ENCODE data around the gene SLC47A1.

SLC47A1 gene

GRCh38 chr17:19546289-19547065, 12.8 kb downstream of the SLC47A1 start:
- peak; percentile 40; the same call in 1 of the 3 replicates for ATAC-seq
- no peak for TF ChIP-seq CREB5 (CRISPR knock-in tag; IDR thresholded peaks at IDR 0.05; ENCODE audit: low read depth)
- TF ChIP-seq PATZ1 (CRISPR knock-in tag; IDR thresholded peaks at IDR 0.05; ENCODE audit: borderline replicate concordance), result no peak
- TF ChIP-seq ZC3H10 (CRISPR knock-in tag; IDR thresholded peaks at IDR 0.05), result no peak
- TF ChIP-seq ZNF70 (CRISPR knock-in tag; IDR thresholded peaks at IDR 0.05), result no peak
- TF ChIP-seq POU6F1 (CRISPR knock-in tag; IDR thresholded peaks at IDR 0.05; ENCODE audit: borderline replicate concordance, low read depth), result no peak
- TF ChIP-seq CSDC2 (CRISPR knock-in tag; IDR thresholded peaks at IDR 0.05), result no peak
- no peak for TF ChIP-seq PPARA (CRISPR knock-in tag; IDR thresholded peaks at IDR 0.05; ENCODE audit: borderline replicate concordance)

GRCh38 chr17:19549746-19550623, 16.3 kb downstream of the SLC47A1 start:
- no peak for TF ChIP-seq ZNF565 (CRISPR knock-in tag; conservative IDR thresholded peaks at IDR 0.05; ENCODE audit: low read depth)
- no peak for TF ChIP-seq TCF4 (CRISPR knock-in tag; IDR thresholded peaks at IDR 0.05; ENCODE audit: borderline replicate concordance)
- no peak for TF ChIP-seq GLIS3 (CRISPR knock-in tag; IDR thresholded peaks at IDR 0.05)
- TF ChIP-seq ZC3H10 (CRISPR knock-in tag; IDR thresholded peaks at IDR 0.05), result no peak
- no peak for TF ChIP-seq BACH2 (CRISPR knock-in tag; IDR thresholded peaks at IDR 0.05; ENCODE audit: borderline replicate concordance)
- TF ChIP-seq ZFP30 (CRISPR knock-in tag; IDR thresholded peaks at IDR 0.05), result no peak
- TF ChIP-seq PATZ1 (CRISPR knock-in tag; IDR thresholded peaks at IDR 0.05; ENCODE audit: borderline replicate concordance), result no peak
- no peak for TF ChIP-seq CREB5 (CRISPR knock-in tag; IDR thresholded peaks at IDR 0.05; ENCODE audit: low read depth)
- TF ChIP-seq PPARA (CRISPR knock-in tag; IDR thresholded peaks at IDR 0.05; ENCODE audit: borderline replicate concordance), result no peak
- no peak for TF ChIP-seq TOX (CRISPR knock-in tag; IDR thresholded peaks at IDR 0.05; ENCODE audit: borderline replicate concordance)
- TF ChIP-seq CSRNP3 (CRISPR knock-in tag; IDR thresholded peaks at IDR 0.05), result no peak
- no peak for TF ChIP-seq CSDC2 (CRISPR knock-in tag; IDR thresholded peaks at IDR 0.05)
- no peak for TF ChIP-seq ZFP3 (CRISPR knock-in tag; IDR thresholded peaks at IDR 0.05)
- TF ChIP-seq ESRRG (CRISPR knock-in tag; IDR thresholded peaks at IDR 0.05), result no peak
- TF ChIP-seq OSR1 (CRISPR knock-in tag; IDR thresholded peaks at IDR 0.05), result no peak
- no peak for TF ChIP-seq ISL1 (CRISPR knock-in tag; IDR thresholded peaks at IDR 0.05)
- ATAC-seq, result no peak

All from SK-N-SH treated with all-trans-retinoic acid at 6 μM for 48 hours (cell line).